ENCODE data around the gene GJA4. TPM values are rescaled to one million over a fixed set of nuclear protein-coding genes. Genes with fewer than 3 reads are reported as not detected.

GJA4 gene
- total and polyA plus RNA-seq, 2 donors (not counting 1 experiment from before 2014, with no cell fraction given), result not detected

DNA sequence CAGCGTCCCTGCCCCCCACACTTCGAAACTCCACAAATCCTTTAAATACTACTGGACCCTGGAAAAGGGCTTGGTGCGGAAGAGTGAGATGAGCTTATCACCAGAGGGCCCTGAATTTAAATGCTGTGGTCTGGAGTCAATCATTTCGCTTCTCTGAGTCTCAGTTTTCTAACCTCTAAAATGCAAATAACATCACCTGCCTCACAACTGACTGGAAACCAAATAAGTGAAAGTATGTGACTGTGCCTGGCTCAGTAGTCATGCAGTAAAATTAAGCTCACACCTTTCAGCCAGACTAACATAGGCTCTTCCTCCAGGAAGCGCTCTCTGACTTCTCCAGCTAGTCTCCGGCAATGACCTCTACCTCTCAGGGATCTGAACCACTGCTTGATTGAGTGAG is 4.2 kb downstream of the GJA4 start:
- H3K4me3 ChIP-seq (ENCODE audit: control extremely low read depth in 1 of 5, extremely low read depth in 1 of 5, insufficient read depth in 1 of 5, low read depth in 2 of 5, low read length in 4 of 5), result no peak overlapping the region
- Mint-ChIP-seq H3K27ac (no peak overlapping the region), H3K9me3 (ENCODE audit: insufficient read depth) (no peaks in the 10 kb centered on the region), H3K4me3 (no peak overlapping the region), H3K4me1 (peaks cover 13% of the 10 kb centered on the region), H3K27me3 (peaks cover 27% of the 10 kb centered on the region)
- peaks cover 0 to 16% (median 9%) of the 10 kb centered on the region in 4 experiments for H3K27me3 ChIP-seq (replicated peaks in 1 of 4; ENCODE audit: control extremely low read depth in 1 of 4, control insufficient read depth in 3 of 4, insufficient read depth in 4 of 4, low read length in 3 of 4)
- H3K4me1 ChIP-seq (ENCODE audit: control insufficient read depth in 2 of 2, insufficient read depth in 2 of 2, low read length in 2 of 2), result peaks cover 7 to 12% of the 10 kb centered on the region in 2 donors
- ChIA-PET CTCF (interaction anchor here (0.6 to 1.0 kb wide), 3 partner anchors 15 to 56 kb away, joined by 3 to 4 read pairs (median 3); no protein-coding TSS in a partner anchor), POLR2A (no interaction called here)
- H4K20me1 ChIP-seq (ENCODE audit: control insufficient read depth, insufficient read depth, low read length, poor library complexity, severe bottlenecking), result no peaks in the 10 kb centered on the region
- WGBS (ENCODE audit: insufficient coverage), result 87% methylated on average over 3 of the region's 6 CpGs
- no peak overlapping the region for H3K4me2 ChIP-seq (replicated peaks; ENCODE audit: low read depth, low read length, poor library complexity, severe bottlenecking)
- H3K9me3 ChIP-seq (ENCODE audit: control extremely low read depth in 1 of 3, control insufficient read depth in 2 of 3, insufficient read depth in 1 of 3, low read length in 2 of 3), result peaks cover 0 to 3% (median 0%) of the 10 kb centered on the region in 3 donors
- TF ChIP-seq CTCF (IDR thresholded peaks at IDR 0.05), result no peak
- TF ChIP-seq EZH2 (IDR thresholded peaks at IDR 0.05; ENCODE audit: borderline replicate concordance, insufficient read depth, low read depth, low read length, poor library complexity, severe bottlenecking), result no peak
- intact Hi-C loops (cut with micrococcal nuclease), result no loop called here
- ATAC-seq (ENCODE audit: low read depth) (no peak), DNase-seq (no peak)
- H3K79me2 ChIP-seq (ENCODE audit: control insufficient read depth, insufficient read depth, low read length), result no peaks in the 10 kb centered on the region
- H3K9ac ChIP-seq (ENCODE audit: low read length), result no peak overlapping the region
- H3K27ac ChIP-seq (ENCODE audit: low read length in 2 of 2), result no peak overlapping the region
- H3K36me3 ChIP-seq (replicated peaks in 1 of 2; ENCODE audit: control extremely low read depth in 1 of 2, control insufficient read depth in 1 of 2, extremely low read depth in 1 of 2, insufficient read depth in 2 of 2, low read length in 1 of 2), result no peaks in the 10 kb centered on the region
- no peak overlapping the region for H2AFZ ChIP-seq (ENCODE audit: insufficient read depth, low read depth, low read length, poor library complexity, severe bottlenecking)

- Mint-ChIP-seq H3K9me3 (ENCODE audit: insufficient read depth) (no peaks in the 10 kb centered on the region), H3K4me3 (no peak overlapping the region), H3K4me1 (peaks cover 6% of the 10 kb centered on the region), H3K27ac (no peak overlapping the region), H3K27me3 (peaks cover 7% of the 10 kb centered on the region)
- Histone ChIP-seq H4K20me1 (ENCODE audit: control insufficient read depth, insufficient read depth, low read length, poor library complexity, severe bottlenecking) (no peaks in the 10 kb centered on the region), H2AFZ (ENCODE audit: insufficient read depth, low read depth, low read length, poor library complexity, severe bottlenecking) (no peak overlapping the region), H3K27ac (ENCODE audit: low read length in 2 of 2) (no peak overlapping the region), H3K79me2 (ENCODE audit: control insufficient read depth, insufficient read depth, low read length) (no peaks in the 10 kb centered on the region), H3K9me3 (ENCODE audit: control extremely low read depth in 1 of 3, control insufficient read depth in 2 of 3, insufficient read depth in 1 of 3, low read length in 2 of 3) (peaks cover 0 to 3% (median 0%) of the 10 kb centered on the region in 3 donors), H3K4me1 (ENCODE audit: control insufficient read depth in 2 of 2, insufficient read depth in 2 of 2, low read length in 2 of 2) (no peaks in the 10 kb centered on the region), H3K36me3 (replicated peaks in 1 of 2; ENCODE audit: control extremely low read depth in 1 of 2, control insufficient read depth in 1 of 2, extremely low read depth in 1 of 2, insufficient read depth in 2 of 2, low read length in 1 of 2) (no peaks in the 10 kb centered on the region), H3K4me3 (ENCODE audit: control extremely low read depth in 1 of 5, extremely low read depth in 1 of 5, insufficient read depth in 1 of 5, low read depth in 2 of 5, low read length in 4 of 5) (no peak overlapping the region), H3K4me2 (replicated peaks; ENCODE audit: low read depth, low read length, poor library complexity, severe bottlenecking) (no peak overlapping the region), H3K27me3 (replicated peaks in 1 of 4; ENCODE audit: control extremely low read depth in 1 of 4, control insufficient read depth in 3 of 4, insufficient read depth in 4 of 4, low read length in 3 of 4) (peaks cover 0 to 6% (median 0%) of the 10 kb centered on the region in 4 experiments), H3K9ac (ENCODE audit: low read length) (no peak overlapping the region)
- intact Hi-C loops (cut with micrococcal nuclease), result no loop called here
- TF ChIP-seq CTCF (IDR thresholded peaks at IDR 0.05) (no peak), EZH2 (IDR thresholded peaks at IDR 0.05; ENCODE audit: borderline replicate concordance, insufficient read depth, low read depth, low read length, poor library complexity, severe bottlenecking) (no peak)
- no peak for ATAC-seq (ENCODE audit: low read depth)
- WGBS (ENCODE audit: insufficient coverage), result no CpG with 5 or more reads among the region's 6 CpGs
- ChIA-PET POLR2A (no interaction called here), CTCF (no interaction called here)
- DNase-seq, result no peak
Measured at GRCh38 chr1:34800214-34800613, 7.4 kb downstream of the GJA4 start.

Data from B cell (primary cell).